Stomach (tissue), 4 donors: Measurements from ENCODE around the gene CCDC192.
"Not testable (repeated sequence)": the region's sequence is repeated elsewhere in the genome, so short reads cannot be mapped to it uniquely, and the experiment has no call there.

ENCODE experiments used
- CTCF ChIP-seq, 7 experiments: fragments of 450-650 bp in 4 of 7; fragments of 200-600 bp in 3 of 7; sonication (generic) in 3 of 7; IDR thresholded peaks; one replicate each; pipeline ENCODE4 v1.5.1; 2016 to 2019; ENCODE audit warnings: antibody characterized with exemption in 7 of 7, control low read depth in 2 of 7, mild to moderate bottlenecking in 1 of 7
- EP300 ChIP-seq: sonication (generic); formaldehyde crosslinking; IDR thresholded peaks from one replicate; pipeline ENCODE4 v1.6.1; 2017; ENCODE audit warnings: antibody characterized with exemption
- POLR2A ChIP-seq, 4 donors: fragments of 450-650 bp; IDR thresholded peaks; one replicate each; pipeline ENCODE4 v1.6.1; 2016; ENCODE audit warnings: antibody characterized with exemption in 4 of 4, control low read depth in 2 of 4, mild to moderate bottlenecking in 1 of 4, moderate library complexity in 1 of 4

GRCh38 chr5:127782450-127782849 lies 79.3 kb downstream of the CCDC192 start:
- TF ChIP-seq EP300; CTCF (IDR thresholded peaks at IDR 0.05); POLR2A (IDR thresholded peaks at IDR 0.05): not testable (repeated sequence)
